RWPE2 (cell line): ENCODE results near the gene MACF1.

Source experiments
- ATAC-seq: fragments of 200-7000 bp; cut with Tn5 transposase; 3 replicates; pipeline ENCODE4 v1.9.1; 2021; ENCODE audit warnings: low read depth
- DNase-seq: peaks from one replicate; pipeline ENCODE4 v3.0.0-alpha.2; 2020; ENCODE audit warnings: low spot score
- H3K27ac ChIP-seq: fragments of 450-650 bp; 2 replicates; pipeline ENCODE4 v1.5.1; 2017; ENCODE audit warnings: mild to moderate bottlenecking; ENCODE audit not compliant: poor library complexity, severe bottlenecking
- H3K27me3 ChIP-seq: fragments of 250-450 bp; sonication (Bioruptor Pico); 2 replicates; pipeline ENCODE4 v1.5.1; 2021; ENCODE audit warnings: mild to moderate bottlenecking, moderate library complexity; ENCODE audit not compliant: insufficient read depth, poor library complexity, severe bottlenecking
- H3K36me3 ChIP-seq: fragments of 250-450 bp; sonication (Bioruptor Pico); 2 replicates; pipeline ENCODE4 v1.5.1; 2020; ENCODE audit warnings: low read depth, mild to moderate bottlenecking, moderate library complexity
- H3K4me1 ChIP-seq: fragments of 250-450 bp; sonication (Bioruptor Pico); 2 replicates; pipeline ENCODE4 v1.5.1; 2021; ENCODE audit warnings: mild to moderate bottlenecking, moderate library complexity; ENCODE audit not compliant: insufficient read depth, poor library complexity, severe bottlenecking
- H3K4me3 ChIP-seq: fragments of 250-450 bp; sonication (Bioruptor Pico); 2 replicates; pipeline ENCODE4 v1.5.1; 2021; ENCODE audit warnings: mild to moderate bottlenecking, moderate library complexity; ENCODE audit not compliant: severe bottlenecking
- H3K9me3 ChIP-seq: fragments of 250-450 bp; sonication (Bioruptor Pico); 2 replicates; pipeline ENCODE4 v1.5.1; 2021; ENCODE audit warnings: mild to moderate bottlenecking, moderate library complexity; ENCODE audit not compliant: severe bottlenecking
- TF ChIP-seq, protein P1 (sequence below): fragments of 450-650 bp; IDR thresholded peaks from one replicate; pipeline ENCODE4 v1.5.1; 2017; ENCODE audit warnings: mild to moderate bottlenecking, moderate library complexity; ENCODE audit not compliant: poor library complexity, severe bottlenecking

Gene MACF1, protein sequence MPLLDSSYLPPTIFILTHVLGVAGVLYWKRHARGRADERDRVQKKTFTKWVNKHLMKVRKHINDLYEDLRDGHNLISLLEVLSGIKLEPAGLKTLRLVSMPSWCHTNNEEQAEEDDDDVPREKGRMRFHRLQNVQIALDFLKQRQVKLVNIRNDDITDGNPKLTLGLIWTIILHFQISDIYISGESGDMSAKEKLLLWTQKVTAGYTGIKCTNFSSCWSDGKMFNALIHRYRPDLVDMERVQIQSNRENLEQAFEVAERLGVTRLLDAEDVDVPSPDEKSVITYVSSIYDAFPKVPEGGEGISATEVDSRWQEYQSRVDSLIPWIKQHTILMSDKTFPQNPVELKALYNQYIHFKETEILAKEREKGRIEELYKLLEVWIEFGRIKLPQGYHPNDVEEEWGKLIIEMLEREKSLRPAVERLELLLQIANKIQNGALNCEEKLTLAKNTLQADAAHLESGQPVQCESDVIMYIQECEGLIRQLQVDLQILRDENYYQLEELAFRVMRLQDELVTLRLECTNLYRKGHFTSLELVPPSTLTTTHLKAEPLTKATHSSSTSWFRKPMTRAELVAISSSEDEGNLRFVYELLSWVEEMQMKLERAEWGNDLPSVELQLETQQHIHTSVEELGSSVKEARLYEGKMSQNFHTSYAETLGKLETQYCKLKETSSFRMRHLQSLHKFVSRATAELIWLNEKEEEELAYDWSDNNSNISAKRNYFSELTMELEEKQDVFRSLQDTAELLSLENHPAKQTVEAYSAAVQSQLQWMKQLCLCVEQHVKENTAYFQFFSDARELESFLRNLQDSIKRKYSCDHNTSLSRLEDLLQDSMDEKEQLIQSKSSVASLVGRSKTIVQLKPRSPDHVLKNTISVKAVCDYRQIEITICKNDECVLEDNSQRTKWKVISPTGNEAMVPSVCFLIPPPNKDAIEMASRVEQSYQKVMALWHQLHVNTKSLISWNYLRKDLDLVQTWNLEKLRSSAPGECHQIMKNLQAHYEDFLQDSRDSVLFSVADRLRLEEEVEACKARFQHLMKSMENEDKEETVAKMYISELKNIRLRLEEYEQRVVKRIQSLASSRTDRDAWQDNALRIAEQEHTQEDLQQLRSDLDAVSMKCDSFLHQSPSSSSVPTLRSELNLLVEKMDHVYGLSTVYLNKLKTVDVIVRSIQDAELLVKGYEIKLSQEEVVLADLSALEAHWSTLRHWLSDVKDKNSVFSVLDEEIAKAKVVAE (N-terminal part only)

DNA sequence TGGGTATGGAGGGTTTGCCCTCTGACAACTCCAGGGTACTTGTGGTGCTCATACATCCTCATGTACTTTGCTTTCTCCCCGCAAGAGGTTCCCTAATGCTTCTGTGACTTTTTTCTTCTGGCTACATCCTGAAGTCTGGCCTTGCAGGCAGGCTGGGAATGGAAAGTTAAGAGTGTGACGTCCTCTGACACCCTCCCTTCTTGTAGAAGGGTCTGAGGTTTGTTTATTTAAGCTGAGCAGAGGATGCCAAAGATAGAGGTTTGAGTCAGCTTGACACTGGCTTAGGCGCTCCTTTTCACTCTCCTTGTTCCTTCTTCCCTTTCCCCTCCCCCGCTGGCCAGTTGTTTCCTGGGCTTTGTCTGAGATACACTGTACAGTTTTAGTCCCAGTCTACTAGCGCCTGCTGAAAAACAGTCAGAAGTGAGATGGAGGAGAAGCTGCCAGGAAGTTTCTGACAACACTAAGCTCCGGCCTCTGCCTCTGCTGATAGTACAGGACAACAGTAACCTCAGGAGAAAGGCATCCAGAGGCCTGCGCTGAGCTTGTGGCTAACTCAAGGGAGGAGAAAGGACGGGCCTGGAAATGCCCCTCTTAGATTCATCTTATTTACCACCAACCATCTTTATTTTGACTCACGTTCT lies at the start of gene MACF1:
MACF1 (plus strand) TSS at position 255 of the 641 bp plus-strand sequence; CDS start at position 583, 328 bp downstream.
- peaks cover 26% of the 10 kb centered on the region for H3K4me1 ChIP-seq
- H3K36me3 ChIP-seq = no peaks in the 10 kb centered on the region
- ATAC-seq = peak; percentile 76
- H3K27me3 ChIP-seq = no peaks in the 10 kb centered on the region
- no peak within 1 kb of the TSS for H3K4me3 ChIP-seq
- H3K27ac ChIP-seq = peak within 1 kb of the TSS; percentile 85
- DNase-seq = no peak
- H3K9me3 ChIP-seq = no peaks in the 10 kb centered on the region
- TF ChIP-seq, protein P1, sequence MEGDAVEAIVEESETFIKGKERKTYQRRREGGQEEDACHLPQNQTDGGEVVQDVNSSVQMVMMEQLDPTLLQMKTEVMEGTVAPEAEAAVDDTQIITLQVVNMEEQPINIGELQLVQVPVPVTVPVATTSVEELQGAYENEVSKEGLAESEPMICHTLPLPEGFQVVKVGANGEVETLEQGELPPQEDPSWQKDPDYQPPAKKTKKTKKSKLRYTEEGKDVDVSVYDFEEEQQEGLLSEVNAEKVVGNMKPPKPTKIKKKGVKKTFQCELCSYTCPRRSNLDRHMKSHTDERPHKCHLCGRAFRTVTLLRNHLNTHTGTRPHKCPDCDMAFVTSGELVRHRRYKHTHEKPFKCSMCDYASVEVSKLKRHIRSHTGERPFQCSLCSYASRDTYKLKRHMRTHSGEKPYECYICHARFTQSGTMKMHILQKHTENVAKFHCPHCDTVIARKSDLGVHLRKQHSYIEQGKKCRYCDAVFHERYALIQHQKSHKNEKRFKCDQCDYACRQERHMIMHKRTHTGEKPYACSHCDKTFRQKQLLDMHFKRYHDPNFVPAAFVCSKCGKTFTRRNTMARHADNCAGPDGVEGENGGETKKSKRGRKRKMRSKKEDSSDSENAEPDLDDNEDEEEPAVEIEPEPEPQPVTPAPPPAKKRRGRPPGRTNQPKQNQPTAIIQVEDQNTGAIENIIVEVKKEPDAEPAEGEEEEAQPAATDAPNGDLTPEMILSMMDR = peak; percentile 27

- ATAC-seq = no peak
- peak overlapping the region; percentile 97 for H3K27ac ChIP-seq
- peaks cover 63% of the 10 kb centered on the region for H3K4me1 ChIP-seq
- H3K27me3 ChIP-seq = no peaks in the 10 kb centered on the region
- TF ChIP-seq, protein P1 = no peak
- peaks cover 3% of the 10 kb centered on the region; the same call in 1 of the 2 replicates for H3K36me3 ChIP-seq
- DNase-seq = no peak
- H3K4me3 ChIP-seq = no peak overlapping the region
- no peaks in the 10 kb centered on the region for H3K9me3 ChIP-seq
Observed at GRCh38 chr1:39157304-39157703, 47.2 kb upstream of the MACF1 start.

DNA sequence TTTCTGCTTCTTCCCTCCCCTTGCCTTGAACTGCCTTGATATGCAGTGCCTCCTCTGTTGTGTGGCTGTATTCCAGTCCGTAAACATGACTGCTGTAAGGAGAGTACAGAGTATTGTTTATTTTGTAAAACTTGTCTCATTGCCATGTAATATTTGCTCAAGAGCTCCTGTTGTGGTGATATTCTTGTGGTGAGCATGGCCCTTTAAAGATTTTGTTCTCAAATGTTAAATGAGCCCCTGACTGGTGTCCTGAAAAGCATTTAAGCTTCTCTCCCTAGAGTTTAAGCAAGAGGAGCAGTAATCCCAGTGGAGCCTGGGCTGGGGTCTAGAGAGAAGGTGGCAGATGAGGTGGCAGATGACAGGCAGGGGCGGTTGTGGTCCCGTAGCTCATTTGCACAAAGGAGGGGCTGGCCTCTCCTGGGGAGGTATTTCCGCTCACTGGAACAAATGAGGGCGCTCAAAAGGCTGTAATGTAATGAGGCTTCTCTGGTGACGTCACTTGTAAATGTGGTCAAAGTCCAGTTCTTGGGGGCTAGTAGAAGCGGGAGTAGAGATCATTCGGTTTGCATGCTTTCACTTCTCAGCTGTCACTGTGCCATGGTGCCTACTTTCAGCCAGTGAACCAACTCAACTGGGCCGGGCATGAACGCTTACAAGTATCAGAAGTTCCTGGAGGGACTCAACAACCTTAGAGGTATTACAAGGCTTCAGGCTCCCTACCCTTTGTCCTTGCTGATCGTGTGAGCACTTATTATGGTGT lies 46.0 kb upstream of the MACF1 start:
- H3K9me3 ChIP-seq = no peaks in the 10 kb centered on the region
- no peaks in the 10 kb centered on the region for H3K27me3 ChIP-seq
- ATAC-seq (peak; percentile 14), DNase-seq (no peak)
- H3K36me3 ChIP-seq = peaks cover 3% of the 10 kb centered on the region; the same call in 1 of the 2 replicates
- TF ChIP-seq, protein P1 = no peak
- peak overlapping the region; percentile 6 for H3K4me3 ChIP-seq
- H3K27ac ChIP-seq = peak overlapping the region; percentile 97
- H3K4me1 ChIP-seq = peaks cover 59% of the 10 kb centered on the region
